Measurements from ENCODE around the gene THEM4.
"Not testable (repeated sequence)": the region's sequence is repeated elsewhere in the genome, so short reads cannot be mapped to it uniquely, and the experiment has no call there.

Gene THEM4

GRCh38 chr1:151855933-151856332, 53.4 kb downstream of the THEM4 start (continued):
- TF ChIP-seq GLIS3 (CRISPR knock-in tag; IDR thresholded peaks at IDR 0.05) (no peak), CREB5 (CRISPR knock-in tag; IDR thresholded peaks at IDR 0.05; ENCODE audit: low read depth) (no peak)

DNA sequence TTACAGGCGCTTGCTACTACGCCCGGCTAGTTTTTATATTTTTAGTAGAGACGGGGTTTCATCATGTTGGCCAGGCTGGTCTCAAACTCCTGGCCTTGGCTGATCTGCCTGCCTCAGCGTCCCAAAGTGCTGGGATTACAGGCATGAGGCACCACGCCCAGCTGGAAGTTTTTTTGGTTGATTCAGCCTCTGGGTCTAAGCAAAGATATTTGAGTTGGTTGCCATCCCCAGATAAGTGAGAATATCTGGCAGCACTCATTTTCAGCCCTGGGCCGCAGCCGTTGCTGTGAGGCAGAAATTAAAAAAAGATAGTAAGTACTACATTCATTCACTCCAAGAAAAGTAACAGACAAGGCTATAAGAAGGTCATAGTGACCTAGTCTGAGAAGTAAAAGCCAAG, 53.8 kb downstream of the THEM4 start:
- not testable (repeated sequence) for ATAC-seq

DNA sequence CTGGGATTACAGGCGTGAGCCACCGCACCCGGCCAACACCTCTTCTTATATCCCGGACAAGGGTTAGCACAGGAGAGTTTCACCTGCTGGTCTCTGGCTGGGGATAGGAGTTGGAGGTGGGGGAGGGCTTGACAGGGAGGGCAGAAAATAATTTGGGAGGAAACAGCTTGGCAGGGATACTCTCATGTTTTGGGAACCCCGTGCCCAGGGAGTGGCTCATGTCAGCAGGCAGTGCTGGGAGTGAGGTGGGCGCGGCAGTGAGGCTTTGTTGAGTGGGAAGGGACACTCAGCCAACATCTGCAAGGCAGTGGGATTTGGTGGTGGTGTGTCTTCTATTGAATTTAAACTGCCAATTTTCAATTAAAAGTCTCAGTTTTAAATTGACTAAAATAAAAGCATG, 54.7 kb downstream of the THEM4 start:
- ATAC-seq, result no peak
- TF ChIP-seq ZFP3 (CRISPR knock-in tag; IDR thresholded peaks at IDR 0.05) (no peak), TCF4 (CRISPR knock-in tag; IDR thresholded peaks at IDR 0.05; ENCODE audit: borderline replicate concordance) (no peak), ZC3H10 (CRISPR knock-in tag; IDR thresholded peaks at IDR 0.05) (no peak), GLIS3 (CRISPR knock-in tag; IDR thresholded peaks at IDR 0.05) (no peak), CSRNP3 (CRISPR knock-in tag; IDR thresholded peaks at IDR 0.05) (no peak), ARNTL (CRISPR knock-in tag; IDR thresholded peaks at IDR 0.05; ENCODE audit: borderline replicate concordance, low read depth) (no peak), BACH2 (CRISPR knock-in tag; IDR thresholded peaks at IDR 0.05; ENCODE audit: borderline replicate concordance) (no peak), TOX (CRISPR knock-in tag; IDR thresholded peaks at IDR 0.05; ENCODE audit: borderline replicate concordance) (no peak), PATZ1 (CRISPR knock-in tag; IDR thresholded peaks at IDR 0.05; ENCODE audit: borderline replicate concordance) (no peak), CREB5 (CRISPR knock-in tag; IDR thresholded peaks at IDR 0.05; ENCODE audit: low read depth) (no peak)

DNA sequence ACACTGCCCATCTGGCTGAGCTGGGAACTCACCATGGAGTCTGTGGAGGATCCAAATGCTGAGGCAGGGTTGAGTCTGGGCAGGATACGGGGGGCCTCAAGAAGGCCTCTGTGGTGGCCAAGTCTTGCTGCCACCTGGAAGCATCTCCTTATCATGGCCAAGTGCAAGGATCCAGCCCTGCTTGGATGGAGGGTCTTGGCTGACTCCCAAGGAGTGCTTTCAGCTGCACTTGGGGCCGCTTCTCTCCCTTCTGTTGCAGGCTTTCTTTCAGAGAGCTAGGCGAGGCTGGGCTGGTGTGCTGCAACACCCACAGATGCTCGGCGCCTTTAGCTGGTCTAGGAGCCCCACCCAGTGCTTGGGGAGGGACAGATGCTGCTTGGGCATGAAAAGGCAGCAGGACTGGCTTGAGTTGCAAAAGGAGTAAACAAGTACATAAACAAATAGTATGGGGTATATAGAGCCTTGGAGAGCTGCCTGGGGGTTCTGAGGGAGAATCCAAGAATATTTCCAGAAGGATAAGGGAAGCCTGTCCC, 55.8 kb downstream of the THEM4 start, which contains the start of gene THEM5:
Gene THEM5 (minus strand): TSS at position 302 of the 533 bp plus-strand sequence. CDS start 147 bp downstream, at position 155.
- ATAC-seq, result no peak

More for the DNA sequence above, 55.8 kb downstream of the THEM4 start, which contains the start of gene THEM5:
- TF ChIP-seq ZC3H10 (CRISPR knock-in tag; IDR thresholded peaks at IDR 0.05) (no peak), POU6F1 (CRISPR knock-in tag; IDR thresholded peaks at IDR 0.05; ENCODE audit: borderline replicate concordance, low read depth) (no peak), TCF4 (CRISPR knock-in tag; IDR thresholded peaks at IDR 0.05; ENCODE audit: borderline replicate concordance) (no peak), PATZ1 (CRISPR knock-in tag; IDR thresholded peaks at IDR 0.05; ENCODE audit: borderline replicate concordance) (no peak), SNAI2 (CRISPR knock-in tag; IDR thresholded peaks at IDR 0.05) (no peak), ARNTL (CRISPR knock-in tag; IDR thresholded peaks at IDR 0.05; ENCODE audit: borderline replicate concordance, low read depth) (no peak), ZFP3 (CRISPR knock-in tag; IDR thresholded peaks at IDR 0.05) (no peak), TSHZ2 (CRISPR knock-in tag; IDR thresholded peaks at IDR 0.05) (no peak), ZNF8 (CRISPR knock-in tag; IDR thresholded peaks at IDR 0.05) (no peak), PPARA (CRISPR knock-in tag; IDR thresholded peaks at IDR 0.05; ENCODE audit: borderline replicate concordance) (no peak), RARB (CRISPR knock-in tag; IDR thresholded peaks at IDR 0.05) (no peak), BACH2 (CRISPR knock-in tag; IDR thresholded peaks at IDR 0.05; ENCODE audit: borderline replicate concordance) (no peak), TOX (CRISPR knock-in tag; IDR thresholded peaks at IDR 0.05; ENCODE audit: borderline replicate concordance) (no peak), ZFP30 (CRISPR knock-in tag; IDR thresholded peaks at IDR 0.05) (no peak)
